ENCODE measurements around the gene HPSE2.

- no peak for TF ChIP-seq EZH2 (IDR thresholded peaks at IDR 0.05; ENCODE audit: insufficient read depth, poor library complexity, severe bottlenecking)
- TF ChIP-seq EZH2phosphoT487 (IDR thresholded peaks at IDR 0.05; ENCODE audit: insufficient read depth, low read depth) = no peak
These were observed 282.4 kb downstream of the HPSE2 start for GRCh38 chr10:98953251-98953650.

All from GM23248 (cell line).